Caco-2 (cell line): ENCODE results near the gene CD300A. TPM values are rescaled to one million over a fixed set of nuclear protein-coding genes. Genes with fewer than 3 reads are reported as not detected.

Experiments
- BruUV-seq: library from RNA; stranded (reverse); fragments of 400-500 nt; replicated peaks from 2 replicates; lab custom pipeline; 2021; lab: Mats Ljungman, UMichigan
- CTCF ChIA-PET: fragments of 300-600 bp; sonication (Branson Sonifier 250); formaldehyde crosslinking; loops from one replicate; lab custom pipeline; 2022; ENCODE audit warnings: antibody characterized with exemption; lab: Charles Lee
- POLR2A ChIA-PET: fragments of 300-600 bp; sonication (Branson Sonifier 250); formaldehyde crosslinking; loops from one replicate; lab custom pipeline; 2022; ENCODE audit warnings: antibody characterized with exemption; lab: Charles Lee
- DNase-seq, 2 experiments: peaks; one replicate each; pipeline versions ENCODE4 v3.0.0 to v3.0.0-alpha.2; 2020 to 2022
- H3K27me3 ChIP-seq: replicated peaks from 2 replicates; pipeline ENCODE4 v1.6.0; 2011; ENCODE audit warnings: low read length; ENCODE audit not compliant: control insufficient read depth, insufficient read depth
- H3K36me3 ChIP-seq: 2 replicates; pipeline ENCODE4 v1.5.1; 2011; ENCODE audit warnings: low read length; ENCODE audit not compliant: control insufficient read depth, insufficient read depth
- H3K4me1 ChIP-seq: fragments of 250-450 bp; sonication (Bioruptor Pico); 2 replicates; pipeline ENCODE4 v1.5.1; 2020; ENCODE audit warnings: mild to moderate bottlenecking
- H3K4me3 ChIP-seq: 2 replicates; pipeline ENCODE4 v1.5.1; 2011; ENCODE audit warnings: low read depth, mild to moderate bottlenecking, control low read depth, low read length
- H3K9me3 ChIP-seq: fragments of 250-450 bp; sonication (Bioruptor Pico); 2 replicates; pipeline ENCODE4 v1.5.1; 2020; ENCODE audit warnings: mild to moderate bottlenecking, moderate library complexity
- H3K27ac Mint-ChIP-seq: one replicate; pipeline ENCODE4 v1.8.0; 2022; ENCODE audit warnings: mixed read lengths; ENCODE audit not compliant: unreplicated experiment
- H3K27me3 Mint-ChIP-seq: one replicate; pipeline ENCODE4 v1.8.0; 2022; ENCODE audit warnings: mixed read lengths; ENCODE audit not compliant: insufficient read depth, unreplicated experiment
- H3K36me3 Mint-ChIP-seq: one replicate; pipeline ENCODE4 v1.8.0; 2022; ENCODE audit warnings: mild to moderate bottlenecking, mixed read lengths; ENCODE audit not compliant: insufficient read depth, unreplicated experiment
- H3K4me1 Mint-ChIP-seq: one replicate; pipeline ENCODE4 v1.8.0; 2022; ENCODE audit warnings: low read depth, mixed read lengths; ENCODE audit not compliant: unreplicated experiment
- H3K4me3 Mint-ChIP-seq: one replicate; pipeline ENCODE4 v1.8.0; 2022; ENCODE audit warnings: mild to moderate bottlenecking, moderate library complexity, mixed read lengths; ENCODE audit not compliant: unreplicated experiment
- H3K9me3 Mint-ChIP-seq: one replicate; pipeline ENCODE4 v1.8.0; 2022; ENCODE audit warnings: mixed read lengths; ENCODE audit not compliant: unreplicated experiment
- intact Hi-C: fragments of 100-400 bp; cut with micrococcal nuclease; formaldehyde crosslinking; loops from one replicate; pipeline ENCODE4 v1.10.0; 2022; ENCODE audit not compliant: unreplicated experiment
- total RNA-seq: library from RNA; stranded (reverse); gene quantifications from 2 replicates; pipeline ENCODE4 v1.2.3, GENCODE V29; 2022
- TF ChIP-seq, protein P1 (sequence below), 2 experiments: fragments of 200-600 bp in 1 of 2; IDR thresholded peaks; 1 replicate in 1 of 2; 2 replicates in 1 of 2; pipeline versions ENCODE4 v1.5.1 to v1.8.0; 2011 to 2022; ENCODE audit warnings: antibody characterized with exemption in 1 of 2, control low read depth in 1 of 2, inconsistent platforms in 1 of 2, low read depth in 1 of 2, low read length in 1 of 2, mild to moderate bottlenecking in 1 of 2, moderate library complexity in 1 of 2; ENCODE audit not compliant: insufficient read depth in 1 of 2, severe bottlenecking in 1 of 2, unreplicated experiment in 1 of 2

Gene CD300A
- total RNA-seq, 1 experiment from 2014 or later, result not detected

DNA sequence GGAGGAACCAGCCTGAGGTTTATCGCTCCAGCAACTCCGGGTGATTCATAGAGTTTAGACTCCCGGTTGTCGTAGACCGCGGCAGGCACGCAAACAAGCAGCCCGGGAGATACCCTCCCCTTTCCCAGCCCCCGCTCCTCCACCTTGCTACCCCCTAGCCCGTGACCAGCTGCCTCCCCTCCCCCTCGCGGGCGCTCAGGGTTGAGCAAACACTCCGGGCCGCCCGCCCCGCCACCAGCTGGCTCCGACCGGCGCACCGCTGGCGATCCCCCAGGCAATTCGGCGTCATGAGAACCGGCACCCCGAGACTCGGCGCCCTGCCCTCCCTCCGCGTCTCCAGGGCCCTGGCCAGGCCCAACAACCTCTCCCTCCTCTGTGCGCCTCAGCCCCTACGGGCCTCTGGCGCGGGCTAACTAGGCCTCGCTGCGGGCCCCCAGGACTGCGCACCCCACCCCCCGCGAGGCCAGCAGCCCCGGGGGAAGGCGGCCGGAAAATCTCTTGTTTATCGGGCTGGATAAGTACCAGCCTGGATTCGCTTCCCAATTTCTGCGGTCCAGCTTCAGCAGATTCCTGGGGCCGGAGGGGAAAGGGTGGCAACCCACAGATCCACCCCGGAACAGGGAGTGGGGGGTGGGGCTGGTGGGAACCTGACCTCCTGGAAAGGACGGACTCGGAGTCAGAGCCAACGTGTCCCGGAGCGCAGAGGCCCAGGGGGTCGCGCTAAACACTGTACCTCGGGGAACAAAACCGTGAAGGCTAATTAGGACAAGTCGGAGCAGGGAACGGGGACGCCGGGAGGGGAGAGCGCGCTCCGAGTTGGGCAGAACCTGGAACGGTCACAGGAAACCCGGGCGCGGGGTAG lies 35.5 kb upstream of the CD300A start:
- Mint-ChIP-seq H3K36me3 (peaks cover 13% of the 10 kb centered on the region), H3K4me1 (peaks cover 27% of the 10 kb centered on the region), H3K27ac (peak overlapping the region; percentile 97), H3K27me3 (no peaks in the 10 kb centered on the region), H3K4me3 (peak overlapping the region; percentile 99), H3K9me3 (no peaks in the 10 kb centered on the region)
- TF ChIP-seq, protein P1, sequence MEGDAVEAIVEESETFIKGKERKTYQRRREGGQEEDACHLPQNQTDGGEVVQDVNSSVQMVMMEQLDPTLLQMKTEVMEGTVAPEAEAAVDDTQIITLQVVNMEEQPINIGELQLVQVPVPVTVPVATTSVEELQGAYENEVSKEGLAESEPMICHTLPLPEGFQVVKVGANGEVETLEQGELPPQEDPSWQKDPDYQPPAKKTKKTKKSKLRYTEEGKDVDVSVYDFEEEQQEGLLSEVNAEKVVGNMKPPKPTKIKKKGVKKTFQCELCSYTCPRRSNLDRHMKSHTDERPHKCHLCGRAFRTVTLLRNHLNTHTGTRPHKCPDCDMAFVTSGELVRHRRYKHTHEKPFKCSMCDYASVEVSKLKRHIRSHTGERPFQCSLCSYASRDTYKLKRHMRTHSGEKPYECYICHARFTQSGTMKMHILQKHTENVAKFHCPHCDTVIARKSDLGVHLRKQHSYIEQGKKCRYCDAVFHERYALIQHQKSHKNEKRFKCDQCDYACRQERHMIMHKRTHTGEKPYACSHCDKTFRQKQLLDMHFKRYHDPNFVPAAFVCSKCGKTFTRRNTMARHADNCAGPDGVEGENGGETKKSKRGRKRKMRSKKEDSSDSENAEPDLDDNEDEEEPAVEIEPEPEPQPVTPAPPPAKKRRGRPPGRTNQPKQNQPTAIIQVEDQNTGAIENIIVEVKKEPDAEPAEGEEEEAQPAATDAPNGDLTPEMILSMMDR (IDR thresholded peaks at IDR 0.05; ENCODE audit: insufficient read depth in 1 of 2, low read depth in 1 of 2, low read length in 1 of 2, severe bottlenecking in 1 of 2, unreplicated experiment in 1 of 2), result no peak
- H3K36me3 ChIP-seq, result no peaks in the 10 kb centered on the region
- ChIA-PET CTCF (interaction anchor here (0.6 to 1.6 kb wide), 6 partner anchors 14 to 227 kb away, joined by 3 to 7 read pairs (median 4); no protein-coding TSS in a partner anchor), POLR2A (interaction anchor here (0.6 to 1.0 kb wide), 3 partner anchors 14 to 65 kb away, joined by 3 read pairs; no protein-coding TSS in a partner anchor)
- no TSS peak for BruUV-seq
- peak; percentile 87 to 88 for DNase-seq
- H3K9me3 ChIP-seq, result no peaks in the 10 kb centered on the region
- intact Hi-C loops, result loop anchor here (1.0 to 2.0 kb wide), 4 partner anchors 11 to 52 kb away; no protein-coding TSS in a partner anchor
- H3K4me1 ChIP-seq, result peaks cover 43% of the 10 kb centered on the region
- no peaks in the 10 kb centered on the region for H3K27me3 ChIP-seq
- peak overlapping the region; percentile 50 for H3K4me3 ChIP-seq

DNA sequence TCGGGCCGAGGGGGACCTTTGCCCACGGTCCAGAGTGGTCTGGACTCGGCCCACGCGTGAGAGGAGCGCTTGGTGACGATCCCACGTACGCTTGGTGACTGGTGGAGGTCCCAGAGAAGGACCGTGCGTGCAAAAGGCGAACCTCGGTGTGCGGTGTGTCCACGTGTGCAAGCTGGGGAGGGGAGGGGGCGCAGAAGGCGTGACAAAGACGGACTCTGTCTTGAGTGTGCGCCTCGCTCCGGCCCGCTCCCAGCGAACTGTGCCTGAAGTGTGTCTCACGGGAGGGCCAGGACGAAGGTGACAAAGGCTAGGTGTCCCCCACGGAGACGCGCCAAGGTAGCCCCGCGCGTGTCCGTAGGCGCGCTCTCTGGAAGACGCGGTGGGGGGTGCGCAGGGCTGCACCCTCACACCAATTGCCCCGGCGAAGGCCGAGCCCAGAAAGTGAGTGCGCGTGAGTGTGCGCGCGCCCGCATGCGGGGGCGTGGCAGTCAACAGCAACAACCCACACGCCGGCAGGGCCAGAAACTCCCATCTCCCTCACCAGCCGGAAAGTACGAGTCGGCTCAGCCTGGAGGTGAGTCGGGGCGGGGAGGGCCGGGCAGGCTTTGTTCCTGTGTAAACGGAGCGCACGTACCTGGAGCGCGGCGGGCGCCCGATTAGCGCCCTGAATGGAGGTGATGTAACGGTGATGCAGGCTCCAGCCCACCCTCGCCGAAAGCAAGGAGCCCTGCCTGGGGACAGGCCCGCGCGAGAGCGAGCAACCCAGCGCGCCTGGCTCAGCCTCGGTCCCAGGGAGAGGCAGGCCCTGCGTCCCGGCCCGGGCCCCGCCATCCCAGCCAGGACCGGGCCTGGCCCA lies 34.6 kb upstream of the CD300A start, which contains the start of gene GPRC5C:
GPRC5C (plus strand) TSS at position 521 of the 856 bp plus-strand sequence. CDS start 7,689 bp downstream, outside the sequence.
- H3K4me3 Mint-ChIP-seq, result peak within 1 kb of the TSS; percentile 99
- H3K27me3 Mint-ChIP-seq, result no peaks in the 10 kb centered on the region
- peak within 1 kb of the TSS; percentile 97 for H3K27ac Mint-ChIP-seq
- POLR2A ChIA-PET, result no interaction called here
- Histone ChIP-seq H3K9me3 (no peaks in the 10 kb centered on the region), H3K27me3 (no peaks in the 10 kb centered on the region), H3K36me3 (no peaks in the 10 kb centered on the region), H3K4me3 (peak within 1 kb of the TSS; percentile 50), H3K4me1 (peaks cover 47% of the 10 kb centered on the region)
- H3K4me1 Mint-ChIP-seq, result peaks cover 25% of the 10 kb centered on the region
- H3K9me3 Mint-ChIP-seq, result no peaks in the 10 kb centered on the region
- CTCF ChIA-PET, result interaction anchor here (1.6 kb wide), 1 partner anchor 52 kb away, joined by 7 read pairs; no protein-coding TSS in a partner anchor
- BruUV-seq, result TSS peak; percentile 11
- intact Hi-C loops, result loop anchor here (1.0 to 2.0 kb wide), 4 partner anchors 11 to 53 kb away; no protein-coding TSS in a partner anchor
- TF ChIP-seq, protein P1 (IDR thresholded peaks at IDR 0.05; ENCODE audit: insufficient read depth in 1 of 2, low read depth in 1 of 2, low read length in 1 of 2, severe bottlenecking in 1 of 2, unreplicated experiment in 1 of 2), result no peak
- H3K36me3 Mint-ChIP-seq, result peaks cover 17% of the 10 kb centered on the region
- DNase-seq, result peak; percentile 90 to 91

GRCh38 chr17:74432424-74432690 lies 34.1 kb upstream of the CD300A start:
- H3K27me3 Mint-ChIP-seq, result no peaks in the 10 kb centered on the region
- Histone ChIP-seq H3K4me1 (peaks cover 42% of the 10 kb centered on the region), H3K36me3 (no peaks in the 10 kb centered on the region), H3K27me3 (no peaks in the 10 kb centered on the region), H3K9me3 (peaks cover 4% of the 10 kb centered on the region), H3K4me3 (peak overlapping the region; percentile 50)
- TF ChIP-seq, protein P1 (IDR thresholded peaks at IDR 0.05; ENCODE audit: insufficient read depth in 1 of 2, low read depth in 1 of 2, low read length in 1 of 2, severe bottlenecking in 1 of 2, unreplicated experiment in 1 of 2), result no peak
- ChIA-PET CTCF (no interaction called here), POLR2A (no interaction called here)
- H3K27ac Mint-ChIP-seq, result no peak overlapping the region
- peak overlapping the region; percentile 99 for H3K4me3 Mint-ChIP-seq
- peak in 1 of 2 experiments; percentile 41 for DNase-seq
- peaks cover 23% of the 10 kb centered on the region for H3K4me1 Mint-ChIP-seq
- no peaks in the 10 kb centered on the region for H3K9me3 Mint-ChIP-seq
- peaks cover 23% of the 10 kb centered on the region for H3K36me3 Mint-ChIP-seq
- BruUV-seq, result no TSS peak
- intact Hi-C loops, result loop anchor here (2.0 kb wide), 1 partner anchor 22 kb away; no protein-coding TSS in a partner anchor
